Esophagus squamous epithelium (tissue), 4 donors: ENCODE data around the gene PKP4.

Experiments
- CTCF ChIP-seq, 6 experiments: fragments of 450-650 bp in 4 of 6; fragments of 200-600 bp in 2 of 6; sonication (generic) in 2 of 6; IDR thresholded peaks; one replicate each; pipeline ENCODE4 v1.5.1; 2016 to 2019; ENCODE audit warnings: antibody characterized with exemption in 6 of 6, mild to moderate bottlenecking in 4 of 6, moderate library complexity in 4 of 6
- POLR2A ChIP-seq, 4 donors: fragments of 450-650 bp; IDR thresholded peaks; one replicate each; pipeline ENCODE4 v1.6.1; 2017; ENCODE audit warnings: antibody characterized with exemption in 4 of 4, mild to moderate bottlenecking in 4 of 4, moderate library complexity in 3 of 4

DNA sequence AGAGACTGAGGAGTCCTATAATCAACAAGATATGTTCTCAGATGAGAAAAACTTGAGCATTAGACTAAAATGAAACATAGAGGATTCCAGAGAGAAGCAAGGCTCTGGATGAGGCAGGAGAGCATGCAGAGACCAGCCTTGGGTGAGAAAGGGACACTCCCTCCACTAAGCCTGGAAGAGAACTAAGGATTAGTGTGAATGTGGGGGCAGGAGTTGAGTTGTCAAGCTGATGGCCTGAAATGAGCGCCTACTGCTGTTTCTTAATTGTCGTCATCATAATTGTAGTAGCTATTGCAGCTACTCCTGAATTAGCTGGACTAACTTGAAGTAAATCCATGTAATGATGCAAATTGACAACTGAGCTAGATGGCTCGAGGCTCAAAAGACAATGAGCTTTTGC lies 114.1 kb downstream of the PKP4 start:
- no peak for TF ChIP-seq CTCF (IDR thresholded peaks at IDR 0.05)
- no peak for TF ChIP-seq POLR2A (IDR thresholded peaks at IDR 0.05)
